CD4-positive, alpha-beta T cell (primary cell): ENCODE results near the gene COL4A2. TPM values are rescaled to one million over a fixed set of nuclear protein-coding genes. Genes with fewer than 3 reads are reported as not detected.
A peak's percentile ranks its signal among the peaks of the same experiment; 100 is the strongest.

Source experiments
- ATAC-seq: fragments of 200-7000 bp; cut with Tn5 transposase; one replicate; pipeline ENCODE4 v1.10.0; 2022; ENCODE audit warnings: mild to moderate bottlenecking; ENCODE audit not compliant: poor library complexity
- CTCF ChIA-PET: fragments of 350-600 bp; sonication (Branson Sonifier 250); formaldehyde crosslinking; loops from one replicate; lab custom pipeline; 2021; ENCODE audit warnings: antibody characterized with exemption, inconsistent platforms; lab: Charles Lee
- POLR2A ChIA-PET: fragments of 350-600 bp; sonication (Branson Sonifier 250); formaldehyde crosslinking; loops from one replicate; lab custom pipeline; 2021; ENCODE audit warnings: antibody characterized with exemption, inconsistent platforms; lab: Charles Lee
- DNase-seq, 14 experiments: peaks; one replicate each; pipeline ENCODE4 v3.0.0-alpha.2; 2013 to 2020; ENCODE audit warnings: mixed read lengths in 2 of 14
- H3K27ac ChIP-seq, 2 donors: one replicate each; pipeline versions ENCODE4 v1.5.1 to v1.7.0; 2013; ENCODE audit warnings: low read length in 2 of 2, low read depth in 1 of 2, mild to moderate bottlenecking in 1 of 2
- H3K27me3 ChIP-seq, 2 experiments: 1 replicate in 1 of 2; 2 replicates in 1 of 2; pipeline versions ENCODE4 v1.6.1 to v1.7.0; 2013; ENCODE audit warnings: low read length in 2 of 2, control low read depth in 1 of 2, mild to moderate bottlenecking in 1 of 2, moderate library complexity in 1 of 2; ENCODE audit not compliant: insufficient read depth in 2 of 2, control insufficient read depth in 1 of 2
- H3K36me3 ChIP-seq: one replicate; pipeline ENCODE4 v1.6.1; 2013; ENCODE audit warnings: low read length, control low read depth; ENCODE audit not compliant: insufficient read depth
- H3K4me1 ChIP-seq: one replicate; pipeline ENCODE4 v1.6.1; 2013; ENCODE audit warnings: low read length, control low read depth; ENCODE audit not compliant: insufficient read depth
- H3K4me3 ChIP-seq: one replicate; pipeline ENCODE4 v1.5.1; 2013; ENCODE audit warnings: mild to moderate bottlenecking, low read length, moderate library complexity
- H3K9me3 ChIP-seq, 2 experiments: 1 replicate in 1 of 2; 2 replicates in 1 of 2; pipeline versions ENCODE4 v1.6.1 to v1.7.0; 2013; ENCODE audit warnings: low read length in 2 of 2, mild to moderate bottlenecking in 2 of 2, control low read depth in 1 of 2, moderate library complexity in 1 of 2; ENCODE audit not compliant: control insufficient read depth in 1 of 2, insufficient read depth in 1 of 2
- H3K27ac Mint-ChIP-seq: one replicate; pipeline ENCODE4 v1.8.0; 2020; ENCODE audit warnings: mixed read lengths
- H3K27me3 Mint-ChIP-seq: one replicate; pipeline ENCODE4 v1.8.0; 2021; ENCODE audit warnings: mixed read lengths
- H3K36me3 Mint-ChIP-seq: one replicate; pipeline ENCODE4 v1.8.0; 2021; ENCODE audit warnings: low read depth, mixed read lengths
- H3K4me1 Mint-ChIP-seq: one replicate; pipeline ENCODE4 v1.8.0; 2021; ENCODE audit warnings: low read depth, mixed read lengths
- H3K4me3 Mint-ChIP-seq: one replicate; pipeline ENCODE4 v1.8.0; 2020; ENCODE audit warnings: mild to moderate bottlenecking, mixed read lengths
- H3K9me3 Mint-ChIP-seq: one replicate; pipeline ENCODE4 v1.8.0; 2020; ENCODE audit warnings: mixed read lengths
- intact Hi-C, 2 experiments: fragments of 100-400 bp; cut with DNase I in 1 of 2; cut with micrococcal nuclease in 1 of 2; formaldehyde crosslinking; loops; one replicate each; pipeline versions ENCODE4 v1.15.1 to v1.9.0; 2023 to 2025; cut with DNase I, micrococcal nuclease
- total RNA-seq, 174 experiments: library from RNA in 2 of 174; stranded (reverse) in 2 of 174; gene quantifications; one replicate each; pipeline ENCODE4 v1.2.3 and lab custom pipeline; 2021 to 2026
- TF ChIP-seq, protein P1 (sequence below): fragments of 200-600 bp; IDR thresholded peaks from one replicate; pipeline ENCODE4 v1.8.0; 2022; ENCODE audit warnings: antibody characterized with exemption, mild to moderate bottlenecking

The COL4A2 gene
- total RNA-seq, 2 experiments from 2014 or later: not detected

DNA sequence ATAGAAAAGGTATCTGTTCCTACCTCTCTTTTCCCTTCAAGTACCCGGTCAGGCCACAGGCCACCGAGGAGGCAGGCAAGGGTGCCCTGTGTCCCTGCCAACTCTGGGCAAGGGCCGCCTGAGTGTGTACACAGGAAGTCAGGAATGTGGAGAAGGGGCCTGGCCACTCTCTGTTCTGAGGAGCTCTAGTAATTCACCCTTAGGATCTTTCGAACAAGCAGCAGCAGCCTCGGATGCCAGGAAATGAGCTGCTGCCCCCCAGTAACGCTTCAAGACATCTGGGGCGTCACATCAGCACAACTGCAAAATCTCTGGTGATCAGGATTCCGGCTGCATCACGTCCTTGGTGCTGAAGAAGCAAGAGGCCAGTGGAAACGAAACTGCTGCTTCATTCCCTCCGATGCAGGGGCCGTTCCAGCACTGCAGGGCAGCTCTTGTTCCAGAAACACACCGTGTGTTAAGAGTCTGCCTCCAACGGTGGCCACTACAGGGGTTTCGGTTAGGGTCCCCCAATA is 252.4 kb downstream of the COL4A2 start:
- Mint-ChIP-seq H3K4me3 (peak overlapping the region; percentile 84), H3K9me3 (no peaks in the 10 kb centered on the region), H3K27me3 (no peaks in the 10 kb centered on the region), H3K27ac (peak overlapping the region; percentile 55), H3K36me3 (peaks cover 5% of the 10 kb centered on the region), H3K4me1 (peaks cover 43% of the 10 kb centered on the region)
- no peak for ATAC-seq
- H3K36me3 ChIP-seq: no peaks in the 10 kb centered on the region
- H3K27ac ChIP-seq: no peak overlapping the region
- ChIA-PET CTCF (interaction anchor here (0.5 kb wide), 1 partner anchor 13 kb away, joined by 3 read pairs; no protein-coding TSS in a partner anchor), POLR2A (no interaction called here)
- intact Hi-C loops: no loop called here
- H3K9me3 ChIP-seq: peaks cover 0 to 12% of the 10 kb centered on the region in 2 experiments
- H3K4me3 ChIP-seq: no peak overlapping the region
- no peak for DNase-seq
- H3K4me1 ChIP-seq: peaks cover 17% of the 10 kb centered on the region
- no peaks in the 10 kb centered on the region for H3K27me3 ChIP-seq
- TF ChIP-seq, protein P1, sequence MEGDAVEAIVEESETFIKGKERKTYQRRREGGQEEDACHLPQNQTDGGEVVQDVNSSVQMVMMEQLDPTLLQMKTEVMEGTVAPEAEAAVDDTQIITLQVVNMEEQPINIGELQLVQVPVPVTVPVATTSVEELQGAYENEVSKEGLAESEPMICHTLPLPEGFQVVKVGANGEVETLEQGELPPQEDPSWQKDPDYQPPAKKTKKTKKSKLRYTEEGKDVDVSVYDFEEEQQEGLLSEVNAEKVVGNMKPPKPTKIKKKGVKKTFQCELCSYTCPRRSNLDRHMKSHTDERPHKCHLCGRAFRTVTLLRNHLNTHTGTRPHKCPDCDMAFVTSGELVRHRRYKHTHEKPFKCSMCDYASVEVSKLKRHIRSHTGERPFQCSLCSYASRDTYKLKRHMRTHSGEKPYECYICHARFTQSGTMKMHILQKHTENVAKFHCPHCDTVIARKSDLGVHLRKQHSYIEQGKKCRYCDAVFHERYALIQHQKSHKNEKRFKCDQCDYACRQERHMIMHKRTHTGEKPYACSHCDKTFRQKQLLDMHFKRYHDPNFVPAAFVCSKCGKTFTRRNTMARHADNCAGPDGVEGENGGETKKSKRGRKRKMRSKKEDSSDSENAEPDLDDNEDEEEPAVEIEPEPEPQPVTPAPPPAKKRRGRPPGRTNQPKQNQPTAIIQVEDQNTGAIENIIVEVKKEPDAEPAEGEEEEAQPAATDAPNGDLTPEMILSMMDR: no peak

DNA sequence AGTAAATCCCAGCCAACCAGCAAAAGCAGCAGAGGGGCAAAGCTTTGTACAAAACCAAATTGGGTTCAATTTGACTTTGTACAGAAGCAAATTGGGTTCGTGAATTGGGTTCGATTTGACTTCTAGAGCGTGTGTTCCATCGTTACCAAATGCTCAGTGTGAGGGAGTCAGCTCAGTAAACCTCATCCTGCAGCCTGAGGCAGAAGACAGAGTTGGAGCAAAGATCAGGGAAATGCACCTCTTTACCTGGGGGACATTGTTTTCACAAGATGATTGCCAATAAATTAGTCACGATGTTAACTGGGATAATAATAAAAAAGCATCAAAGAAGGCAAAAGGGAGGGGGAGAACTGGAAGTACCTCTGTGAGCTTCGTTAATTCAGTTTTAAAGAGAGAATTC is 252.9 kb downstream of the COL4A2 start:
- Mint-ChIP-seq H3K27me3 (no peaks in the 10 kb centered on the region), H3K9me3 (no peaks in the 10 kb centered on the region), H3K27ac (peak overlapping the region; percentile 55), H3K4me3 (peak overlapping the region; percentile 84), H3K4me1 (peaks cover 48% of the 10 kb centered on the region), H3K36me3 (peaks cover 5% of the 10 kb centered on the region)
- ChIA-PET POLR2A (no interaction called here), CTCF (no interaction called here)
- no peak overlapping the region for H3K27ac ChIP-seq
- H3K4me1 ChIP-seq: peaks cover 17% of the 10 kb centered on the region
- ATAC-seq (no peak), DNase-seq (no peak)
- no peaks in the 10 kb centered on the region for H3K36me3 ChIP-seq
- peaks cover 0 to 12% of the 10 kb centered on the region in 2 experiments for H3K9me3 ChIP-seq
- H3K27me3 ChIP-seq: no peaks in the 10 kb centered on the region
- TF ChIP-seq, protein P1: no peak
- H3K4me3 ChIP-seq: no peak overlapping the region
- intact Hi-C loops: loop anchor here in 1 of 2 experiments (10.0 kb wide), 2 partner anchors 105 to 355 kb away; partner anchors contain the start of gene ANKRD10

DNA sequence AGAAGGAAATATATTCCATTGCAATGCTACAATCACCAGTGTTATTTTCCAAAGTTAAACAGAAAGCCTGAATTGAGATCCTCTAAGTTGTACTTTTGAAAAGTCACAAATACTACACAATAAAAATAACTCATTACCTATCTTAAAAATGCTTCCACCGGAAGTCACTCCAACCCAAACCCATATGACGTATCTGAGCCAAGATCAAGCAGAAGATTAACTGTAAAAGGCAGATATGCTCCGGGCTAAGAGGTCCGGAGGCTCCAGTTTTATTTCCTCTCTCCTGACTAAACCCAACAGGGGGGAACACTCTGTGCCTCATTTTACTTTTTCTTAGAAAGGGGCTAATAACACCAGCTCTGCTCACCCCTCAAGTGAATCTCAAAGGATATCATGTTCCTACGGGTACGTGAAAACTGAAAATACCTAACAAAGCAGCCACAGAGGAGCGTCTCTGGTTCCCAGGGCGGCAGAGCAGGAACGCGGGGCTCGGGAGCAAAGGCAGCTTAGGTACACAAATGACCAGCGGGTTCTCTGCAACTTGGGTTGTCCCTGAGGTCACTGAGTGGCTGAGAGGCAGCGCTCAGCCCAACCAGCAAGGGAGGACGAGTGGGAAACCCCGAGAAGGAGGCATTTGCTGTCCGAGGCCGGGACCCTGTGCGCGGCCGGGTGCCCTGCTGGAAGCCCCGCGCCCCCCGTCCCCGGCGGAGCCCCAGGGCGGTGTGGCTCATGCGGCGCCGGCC is 253.7 kb downstream of the COL4A2 start:
- Mint-ChIP-seq H3K36me3 (peaks cover 5% of the 10 kb centered on the region), H3K27ac (peak overlapping the region; percentile 55), H3K4me1 (peaks cover 50% of the 10 kb centered on the region), H3K9me3 (no peaks in the 10 kb centered on the region), H3K4me3 (peak overlapping the region; percentile 84), H3K27me3 (no peaks in the 10 kb centered on the region)
- Histone ChIP-seq H3K27me3 (no peaks in the 10 kb centered on the region), H3K36me3 (no peaks in the 10 kb centered on the region), H3K27ac (peak overlapping the region; percentile 41 to 55), H3K4me1 (peaks cover 17% of the 10 kb centered on the region), H3K9me3 (peaks cover 0 to 12% of the 10 kb centered on the region in 2 experiments), H3K4me3 (peak overlapping the region; percentile 72)
- ChIA-PET POLR2A (interaction anchor here (1.3 to 1.4 kb wide), 2 partner anchors 154 to 354 kb away, joined by 8 to 18 read pairs; partner anchors contain the start of gene ANKRD10), CTCF (no interaction called here)
- DNase-seq (peak in 5 of 14 experiments; percentile 3 to 47 (median 28)), ATAC-seq (peak; percentile 8)
- intact Hi-C loops: loop anchor here in 1 of 2 experiments (10.0 kb wide), 2 partner anchors 106 to 354 kb away; partner anchors contain the start of gene ANKRD10
- TF ChIP-seq, protein P1: no peak
